Stromal cell of bone marrow (primary cell): Measurements from ENCODE around the gene PCDHGA5.
"Not testable (repeated sequence)": the region's sequence is repeated elsewhere in the genome, so short reads cannot be mapped to it uniquely, and the experiment has no call there.

Experiments
- DNase-seq: peaks from one replicate; pipeline ENCODE4 v3.0.0-alpha.2; 2012; ENCODE audit warnings: low read depth

The PCDHGA5 gene

DNA sequence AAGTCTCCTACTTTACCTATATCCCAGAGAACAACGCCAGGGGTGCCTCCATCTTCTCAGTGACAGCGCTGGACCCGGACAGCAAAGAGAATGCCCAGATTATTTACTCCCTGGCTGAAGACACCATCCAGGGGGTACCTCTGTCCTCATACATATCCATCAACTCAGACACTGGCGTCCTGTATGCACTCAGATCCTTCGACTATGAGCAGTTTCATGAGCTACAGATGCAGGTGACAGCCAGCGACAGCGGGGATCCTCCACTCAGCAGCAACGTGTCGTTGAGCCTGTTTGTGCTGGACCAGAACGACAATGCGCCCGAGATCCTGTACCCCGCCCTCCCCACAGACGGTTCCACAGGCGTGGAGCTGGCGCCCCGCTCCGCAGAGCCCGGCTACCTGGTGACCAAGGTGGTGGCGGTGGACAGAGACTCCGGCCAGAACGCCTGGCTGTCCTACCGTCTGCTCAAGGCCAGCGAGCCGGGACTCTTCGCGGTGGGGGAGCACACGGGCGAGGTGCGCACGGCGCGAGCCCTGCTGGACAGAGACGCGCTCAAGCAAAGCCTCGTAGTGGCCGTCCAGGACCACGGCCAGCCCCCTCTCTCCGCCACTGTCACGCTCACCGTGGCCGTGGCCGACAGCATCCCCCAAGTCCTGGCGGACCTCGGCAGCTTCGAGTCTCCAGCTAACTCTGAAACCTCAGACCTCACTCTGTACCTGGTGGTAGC, 50.7 kb downstream of the PCDHGA5 start:
- DNase-seq: not testable (repeated sequence)

DNA sequence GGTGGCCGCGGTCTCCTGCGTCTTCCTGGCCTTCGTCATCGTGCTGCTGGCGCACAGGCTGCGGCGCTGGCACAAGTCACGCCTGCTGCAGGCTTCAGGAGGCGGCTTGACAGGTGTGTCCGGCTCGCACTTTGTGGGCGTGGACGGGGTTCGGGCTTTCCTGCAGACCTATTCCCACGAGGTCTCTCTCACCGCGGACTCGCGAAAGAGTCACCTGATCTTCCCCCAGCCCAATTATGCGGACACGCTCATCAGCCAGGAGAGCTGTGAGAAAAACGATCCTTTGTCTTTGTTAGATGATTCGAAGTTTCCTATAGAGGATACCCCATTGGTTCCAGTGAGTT, 51.3 kb downstream of the PCDHGA5 start:
- not testable (repeated sequence) for DNase-seq
